CD4-positive, alpha-beta T cell treated with Interleukin-2 at 100 ng/mL for 4 hours (primary cell): ENCODE measurements around the gene RRAS.
A peak's percentile ranks its signal among the peaks of the same experiment; 100 is the strongest.

Experiments used
- DNase-seq: peaks from one replicate; pipeline ENCODE4 v3.0.0-alpha.2; 2020; ENCODE audit warnings: low spot score

The RRAS gene

DNA sequence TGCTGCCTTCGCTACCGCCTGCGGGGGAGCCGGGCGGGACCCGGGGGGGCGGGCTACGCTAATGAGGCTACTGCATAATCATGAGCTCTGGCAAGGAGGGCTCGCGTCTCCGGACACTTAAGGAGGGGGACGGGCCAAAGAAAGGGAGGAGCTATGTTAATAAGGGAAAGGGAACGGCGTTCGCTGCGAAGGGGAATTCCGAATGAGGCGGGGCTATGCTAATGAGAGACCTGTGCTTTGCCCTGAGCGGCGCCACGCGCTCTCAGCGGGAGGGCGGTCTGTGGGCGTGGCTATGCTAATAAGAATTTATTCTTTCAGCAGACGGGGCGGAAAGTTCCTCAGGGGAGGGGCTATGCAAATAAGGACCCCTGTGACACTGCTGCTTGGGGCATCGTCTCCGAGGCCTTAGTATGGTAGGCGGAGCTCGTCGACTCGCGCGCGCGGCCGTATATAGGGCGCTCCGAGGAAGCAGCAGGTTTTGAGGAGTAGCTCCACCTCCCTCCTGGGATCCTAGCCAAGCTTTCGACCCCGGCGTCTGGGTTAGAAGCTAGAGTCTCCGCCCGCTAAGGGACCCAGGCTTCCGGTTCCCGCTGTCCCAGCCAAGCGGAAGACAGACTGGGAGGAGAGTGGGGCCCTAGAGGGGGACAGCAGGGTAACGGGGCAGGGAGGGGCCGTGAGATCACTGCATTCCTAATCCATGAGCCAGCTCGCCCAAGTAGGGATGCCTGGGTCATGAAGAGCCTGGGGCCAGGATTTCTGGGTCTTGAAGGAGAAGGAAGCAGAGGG, at the start of gene RRAS:
Gene RRAS, minus strand, starts transcription at position 31 of the 786 bp plus-strand sequence. CDS start 45 bp downstream, outside the sequence.
- DNase-seq: peak; percentile 100

DNA sequence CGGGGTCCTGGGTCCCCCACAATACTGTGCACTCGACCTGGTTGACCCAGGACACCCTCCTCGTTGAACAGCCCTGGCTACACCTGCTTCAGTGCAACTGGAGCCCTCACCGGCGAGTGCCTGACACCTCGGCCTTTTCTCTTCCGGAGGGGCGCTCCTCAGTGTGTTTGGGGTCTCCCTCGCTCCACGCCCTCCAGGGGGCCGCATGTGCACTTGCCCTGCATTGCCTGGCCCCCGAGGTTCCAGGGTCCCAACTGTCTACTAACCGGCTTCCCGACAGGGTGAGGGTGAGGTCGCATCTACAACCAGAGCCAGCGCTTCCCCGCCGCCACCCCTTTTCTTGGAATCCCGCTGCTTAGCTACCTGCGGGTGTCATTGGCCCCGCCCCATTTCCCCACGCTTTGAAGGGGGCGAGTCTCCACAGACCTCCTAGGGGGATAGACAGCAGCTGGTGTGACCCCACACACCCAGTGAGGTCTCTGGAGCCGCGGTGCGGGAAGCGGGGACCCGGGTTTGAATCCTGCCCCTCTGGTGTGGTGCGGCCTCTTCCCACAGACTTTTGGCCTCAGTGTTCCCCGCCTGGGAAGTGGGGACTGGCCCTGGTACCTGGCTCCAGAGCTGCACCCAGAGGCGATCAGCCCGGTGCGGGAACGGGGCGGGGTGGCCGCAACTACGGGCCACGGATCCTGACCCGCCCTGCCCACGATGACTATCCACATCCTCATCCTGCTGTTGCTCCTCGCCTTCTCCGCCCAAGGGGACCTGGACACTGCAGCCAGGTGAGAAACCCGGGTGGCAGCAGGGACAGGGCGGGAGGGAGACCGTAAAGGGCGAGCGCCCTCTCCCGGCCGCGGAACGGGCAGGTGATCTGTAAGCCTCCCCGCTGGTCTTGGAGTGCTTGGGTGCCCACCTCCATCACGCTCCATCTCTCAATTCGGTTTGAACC, 49.5 kb upstream of the RRAS start, which contains the start of gene ADM5:
Gene ADM5, plus strand, starts transcription at position 462 of the 946 bp plus-strand sequence. Its CDS starts 244 bp downstream, at position 706.
- peak; percentile 40 for DNase-seq

DNA sequence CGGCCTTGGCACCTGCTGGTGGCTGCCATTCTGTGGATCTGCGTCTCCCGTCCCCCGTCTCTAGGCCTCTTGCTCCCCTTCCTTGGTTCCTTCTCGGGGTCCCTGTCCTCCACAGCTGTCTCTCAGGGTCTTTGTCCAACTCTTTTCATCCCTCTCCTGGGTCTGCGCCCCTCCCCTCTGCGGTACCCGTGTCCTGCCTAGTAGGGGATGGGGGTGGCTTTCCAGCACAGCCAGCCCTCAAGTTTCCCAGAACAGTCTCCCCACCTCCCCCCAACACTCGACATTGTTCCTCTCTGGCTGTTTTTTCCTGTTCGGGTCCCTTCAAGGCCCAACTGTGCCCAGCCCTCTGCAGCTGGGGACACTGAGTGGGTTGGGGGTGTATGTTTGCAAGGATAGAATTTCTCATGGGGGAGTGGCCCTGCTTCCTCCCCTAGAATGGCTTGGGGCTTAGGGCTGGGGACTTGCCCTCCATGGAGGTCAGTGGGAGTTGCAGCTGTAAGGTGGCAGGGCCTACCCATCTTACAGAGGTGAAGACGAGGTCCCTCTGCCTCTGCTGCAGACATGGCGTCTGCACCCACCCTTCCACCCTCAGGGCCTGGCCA, 48.7 kb upstream of the RRAS start:
- DNase-seq: no peak

DNA sequence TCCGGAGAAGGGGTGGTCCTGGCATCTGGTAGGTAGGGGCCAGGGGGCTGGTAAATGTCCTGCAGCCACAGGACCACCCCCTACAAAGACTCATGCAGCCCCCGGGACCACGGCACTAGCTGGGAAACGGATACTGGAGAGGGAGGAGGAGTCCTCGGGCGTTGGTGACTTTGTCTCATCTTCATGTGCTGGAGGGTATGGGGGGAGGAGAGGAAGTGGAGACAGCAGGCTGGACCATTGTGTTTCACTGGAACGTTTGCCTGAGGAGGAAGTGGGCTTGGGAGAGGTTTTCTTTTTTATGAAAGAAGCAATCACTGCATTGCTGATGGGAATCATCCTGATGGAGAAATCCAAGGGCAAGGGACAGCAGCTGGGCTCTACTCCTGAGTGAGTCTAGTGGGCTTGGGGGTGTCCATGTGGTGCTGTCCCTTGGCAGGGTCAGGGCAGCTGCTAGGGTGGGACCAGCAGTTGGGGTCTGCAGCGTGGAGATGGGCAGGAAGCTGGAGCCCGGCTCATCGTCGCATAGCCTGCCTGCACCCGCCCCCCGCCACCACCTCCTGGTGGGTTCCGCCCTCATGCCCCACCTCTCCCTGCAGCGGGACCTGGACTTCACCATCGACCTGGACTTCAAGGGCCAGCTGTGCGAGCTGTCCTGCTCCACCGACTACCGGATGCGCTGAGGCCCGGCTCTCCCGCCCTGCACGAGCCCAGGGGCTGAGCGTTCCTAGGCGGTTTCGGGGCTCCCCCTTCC, 47.8 kb upstream of the RRAS start:
- no peak for DNase-seq

DNA sequence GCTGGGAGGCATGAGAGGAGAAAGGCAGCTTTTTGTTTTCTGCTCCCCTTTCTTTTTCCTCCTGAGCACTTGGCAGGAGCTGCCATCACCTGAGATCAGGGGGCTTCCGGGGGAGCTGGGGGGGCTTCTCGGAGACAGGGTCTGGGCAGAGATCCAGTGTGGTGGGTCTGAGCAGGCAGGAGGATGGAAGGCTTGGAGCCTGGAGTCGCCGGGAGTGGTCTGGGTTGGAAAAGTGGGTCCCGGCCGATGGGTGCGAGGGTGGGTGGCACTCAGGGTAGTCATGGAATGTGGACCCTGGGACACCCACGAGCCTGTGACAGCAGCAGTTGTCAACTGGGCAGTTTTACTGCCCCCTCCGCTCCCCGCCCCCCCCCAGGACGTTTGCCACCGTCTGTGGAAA, 47.2 kb upstream of the RRAS start:
- no peak for DNase-seq

DNA sequence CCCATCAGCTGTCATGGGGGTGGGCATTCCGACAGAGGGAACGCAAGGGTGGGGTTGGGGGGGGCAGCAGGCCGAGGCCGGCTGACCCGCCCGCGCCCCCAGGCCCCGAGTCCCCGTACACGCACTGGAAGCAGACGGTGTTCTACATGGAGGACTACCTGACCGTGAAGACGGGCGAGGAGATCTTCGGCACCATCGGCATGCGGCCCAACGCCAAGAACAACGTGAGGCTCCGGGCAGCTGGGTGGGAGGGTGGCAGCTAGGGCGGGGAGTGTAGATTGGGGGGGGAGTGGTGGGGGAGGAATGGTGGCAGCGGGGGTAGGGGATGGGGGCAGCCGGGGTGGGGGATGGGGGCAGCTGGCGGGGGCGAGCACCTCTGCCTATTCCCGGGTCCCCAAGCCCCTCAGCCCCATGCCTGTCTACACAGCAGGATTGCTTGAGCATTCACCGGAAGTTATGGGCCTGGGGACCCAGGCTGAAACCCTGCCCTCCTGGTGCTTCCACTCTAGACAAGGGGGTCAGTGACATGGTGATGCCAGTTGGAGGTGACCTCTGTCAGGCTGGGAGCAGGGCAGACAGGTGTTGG, 46.7 kb upstream of the RRAS start:
- no peak for DNase-seq

- DNase-seq: no peak
Measured at GRCh38 chr19:49685845-49686332, 45.9 kb upstream of the RRAS start.

GRCh38 chr19:49684983-49685553, 45.1 kb upstream of the RRAS start:
- no peak for DNase-seq

- no peak for DNase-seq
Measured at GRCh38 chr19:49684251-49684982, 44.5 kb upstream of the RRAS start.

- DNase-seq: no peak
Measured at GRCh38 chr19:49683814-49684250, 43.9 kb upstream of the RRAS start.

- DNase-seq: no peak
Measured at GRCh38 chr19:49682274-49682673, 42.3 kb upstream of the RRAS start.

DNA sequence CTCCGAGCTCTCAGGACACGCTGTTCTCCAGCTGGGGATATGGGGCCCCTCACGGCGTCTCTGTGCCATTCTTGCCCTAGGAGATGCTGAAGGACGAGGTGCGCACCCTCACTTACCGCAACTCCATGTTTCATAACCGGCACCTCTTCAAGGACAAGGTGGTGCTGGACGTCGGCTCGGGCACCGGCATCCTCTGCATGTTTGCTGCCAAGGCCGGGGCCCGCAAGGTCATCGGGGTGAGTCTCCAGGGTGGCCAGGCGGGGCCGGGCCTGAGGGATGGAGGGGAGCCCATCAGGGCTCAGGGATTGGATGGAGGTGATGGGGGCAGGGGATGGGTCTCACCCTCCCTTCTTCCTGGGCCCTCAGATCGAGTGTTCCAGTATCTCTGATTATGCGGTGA, 41.9 kb upstream of the RRAS start:
- DNase-seq: no peak

DNA sequence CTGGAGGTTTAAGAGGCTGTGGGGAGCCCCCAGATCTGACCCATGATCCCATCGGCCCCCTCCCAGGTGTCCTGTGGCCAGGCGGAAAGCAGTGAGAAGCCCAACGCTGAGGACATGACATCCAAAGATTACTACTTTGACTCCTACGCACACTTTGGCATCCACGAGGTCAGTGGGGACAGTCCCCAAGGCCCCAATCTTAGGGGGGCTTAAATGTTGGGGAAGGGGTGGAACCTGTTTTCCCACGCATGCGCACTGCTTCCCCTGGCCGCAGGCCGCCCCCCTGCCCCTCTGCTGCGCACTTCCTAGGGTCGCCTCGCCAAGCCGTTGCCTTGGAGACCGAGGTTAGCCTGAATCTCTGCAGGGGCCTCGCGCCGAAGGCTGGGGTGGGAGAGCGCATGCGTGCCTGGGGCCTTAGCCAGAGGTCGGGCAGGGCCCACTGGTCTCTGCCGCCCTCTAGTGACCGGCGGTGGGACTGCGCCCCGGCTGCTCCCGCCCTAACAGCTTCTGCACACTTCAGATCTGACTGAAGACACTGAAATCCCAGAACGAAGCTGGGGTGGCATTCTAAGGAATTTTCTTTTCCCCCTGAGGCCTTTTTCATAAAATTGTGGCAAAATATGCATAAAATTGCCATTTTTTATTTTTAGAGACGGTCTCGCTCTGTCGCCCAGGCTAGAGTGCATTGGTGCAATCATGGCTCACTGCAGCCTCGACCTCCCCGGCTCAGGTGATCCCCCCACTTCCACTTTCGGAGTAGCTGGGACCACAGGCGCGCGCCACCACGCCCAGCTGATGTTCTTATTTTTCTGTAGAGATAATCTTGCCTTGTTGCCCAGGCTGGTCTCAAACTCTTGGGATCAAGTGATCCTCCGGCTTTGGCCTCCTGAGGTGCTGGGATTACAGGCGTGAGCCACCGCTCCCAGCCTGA, 40.7 kb upstream of the RRAS start:
- peak; percentile 93 for DNase-seq

GRCh38 chr19:49679771-49680413, 39.9 kb upstream of the RRAS start:
- no peak for DNase-seq

- no peak for DNase-seq
Measured at GRCh38 chr19:49678985-49679770, 39.2 kb upstream of the RRAS start.

GRCh38 chr19:49677901-49678674, 38.1 kb upstream of the RRAS start:
- DNase-seq: peak; percentile 80
